WTC11 (cell line): ENCODE results near the gene BLVRA.
"Not testable (repeated sequence)": the region's sequence is repeated elsewhere in the genome, so short reads cannot be mapped to it uniquely, and the experiment has no call there.

Experiments
- CREB1 ChIP-seq: sonication (generic); formaldehyde crosslinking; IDR thresholded peaks from 2 replicates; pipeline ENCODE4 v1.8.0; 2023; ENCODE audit warnings: mild to moderate bottlenecking, missing genetic modification reagents
- CTCF ChIP-seq: fragments of 200-600 bp; IDR thresholded peaks from 2 replicates; pipeline ENCODE4 v1.8.0; 2022; ENCODE audit warnings: antibody characterized with exemption
- E2F5 ChIP-seq: sonication (generic); formaldehyde crosslinking; IDR thresholded peaks from 2 replicates; pipeline ENCODE4 v1.8.1; 2022; ENCODE audit warnings: mild to moderate bottlenecking, moderate library complexity, missing genetic modification reagents
- ELF4 ChIP-seq: sonication (generic); formaldehyde crosslinking; IDR thresholded peaks from 2 replicates; pipeline ENCODE4 v1.8.1; 2022; ENCODE audit warnings: low read depth, mild to moderate bottlenecking, moderate library complexity, missing genetic modification reagents
- ERG ChIP-seq: fragments of 250-450 bp; sonication (Bioruptor Pico); IDR thresholded peaks from 2 replicates; pipeline ENCODE4 v1.8.0; 2021; ENCODE audit warnings: mild to moderate bottlenecking
- ESRRA ChIP-seq: sonication (generic); formaldehyde crosslinking; IDR thresholded peaks from 2 replicates; pipeline ENCODE4 v1.8.1; 2022; ENCODE audit warnings: mild to moderate bottlenecking, missing genetic modification reagents, borderline replicate concordance
- FOXP1 ChIP-seq: sonication (generic); formaldehyde crosslinking; IDR thresholded peaks from 2 replicates; pipeline ENCODE4 v1.8.0; 2022; ENCODE audit warnings: missing genetic modification reagents, mild to moderate bottlenecking, moderate library complexity, borderline replicate concordance
- GABPB1 ChIP-seq: sonication (generic); formaldehyde crosslinking; IDR thresholded peaks from 2 replicates; pipeline ENCODE4 v1.8.1; 2023; ENCODE audit warnings: mild to moderate bottlenecking, missing genetic modification reagents
- NR1H2 ChIP-seq: sonication (generic); formaldehyde crosslinking; IDR thresholded peaks from 2 replicates; pipeline ENCODE4 v1.9.0; 2021; ENCODE audit warnings: mild to moderate bottlenecking, moderate library complexity, missing genetic modification reagents
- STAT6 ChIP-seq: sonication (generic); formaldehyde crosslinking; conservative IDR thresholded peaks from 2 replicates; pipeline ENCODE4 v1.8.1; 2023; ENCODE audit warnings: mild to moderate bottlenecking, low read depth, missing genetic modification reagents, moderate library complexity
- USF1 ChIP-seq: sonication (generic); formaldehyde crosslinking; IDR thresholded peaks from 2 replicates; pipeline ENCODE4 v1.8.0; 2022; ENCODE audit warnings: mild to moderate bottlenecking, missing genetic modification reagents
- ZBTB43 ChIP-seq: sonication (generic); formaldehyde crosslinking; IDR thresholded peaks from 2 replicates; pipeline ENCODE4 v1.8.1; 2023; ENCODE audit warnings: mild to moderate bottlenecking, missing genetic modification reagents
- ZNF232 ChIP-seq: sonication (generic); formaldehyde crosslinking; IDR thresholded peaks from 2 replicates; pipeline ENCODE4 v1.8.0; 2022; ENCODE audit warnings: mild to moderate bottlenecking, missing genetic modification reagents

GRCh38 chr7:43775255-43775654 is 16.8 kb downstream of the BLVRA start:
- not testable (repeated sequence) for TF ChIP-seq CTCF; GABPB1 (CRISPR knock-in tag); CREB1 (CRISPR knock-in tag); NR1H2 (CRISPR knock-in tag); ELF4 (CRISPR knock-in tag); USF1 (CRISPR knock-in tag); STAT6 (CRISPR knock-in tag); FOXP1; ERG; ZBTB43; E2F5 (CRISPR knock-in tag); ESRRA; ZNF232 (CRISPR knock-in tag)
